HepG2 (cell line): ENCODE data around the gene TOP1. TPM values are rescaled to one million over a fixed set of nuclear protein-coding genes. Genes with fewer than 3 reads are reported as not detected.
A peak's percentile ranks its signal among the peaks of the same experiment; 100 is the strongest.

Experiments
- ATF7-NPFF ChIP-seq: sonication (generic); formaldehyde crosslinking; IDR thresholded peaks from 2 replicates; pipeline ENCODE4 v1.8.1; 2023; ENCODE audit warnings: mild to moderate bottlenecking, low read depth, missing genetic modification reagents, moderate library complexity
- CC2D1A ChIP-seq: sonication (generic); formaldehyde crosslinking; IDR thresholded peaks from 2 replicates; pipeline ENCODE4 v1.8.1; 2023; ENCODE audit warnings: mild to moderate bottlenecking, missing genetic modification reagents
- CCAR2 ChIP-seq: fragments of 200-400 bp; formaldehyde crosslinking; optimal IDR thresholded peaks from 2 replicates; pipeline ENCODE3; 2018; ENCODE audit warnings: low read depth, mild to moderate bottlenecking, low read length, moderate library complexity
- DMAP1 ChIP-seq: IDR thresholded peaks from 2 replicates; pipeline ENCODE4 v1.6.1; 2016
- ESRRA ChIP-seq: sonication (generic); formaldehyde crosslinking; IDR thresholded peaks from 2 replicates; pipeline ENCODE4 v1.5.1; 2020; ENCODE audit warnings: mild to moderate bottlenecking, low read depth, missing genetic modification reagents
- ETS1 ChIP-seq: sonication (generic); formaldehyde crosslinking; IDR thresholded peaks from 2 replicates; pipeline ENCODE4 v1.4.0; 2020; ENCODE audit warnings: missing genetic modification reagents
- HNF1B ChIP-seq: sonication (generic); formaldehyde crosslinking; IDR thresholded peaks from 2 replicates; pipeline ENCODE4 v1.5.1; 2020; ENCODE audit warnings: mild to moderate bottlenecking, moderate library complexity, missing genetic modification reagents
- IKZF4 ChIP-seq: sonication (generic); formaldehyde crosslinking; IDR thresholded peaks from 2 replicates; pipeline ENCODE4 v1.5.1; 2020; ENCODE audit warnings: borderline replicate concordance, mild to moderate bottlenecking, low read depth, missing genetic modification reagents; ENCODE audit errors: not compliant biosample characterization
- TBX3 ChIP-seq: fragments of 450-650 bp; IDR thresholded peaks from 2 replicates; pipeline ENCODE4 v1.6.1; 2017; ENCODE audit warnings: antibody characterized with exemption, mild to moderate bottlenecking, inconsistent platforms, borderline replicate concordance
- TEAD3 ChIP-seq: optimal IDR thresholded peaks from 2 replicates; pipeline ENCODE3; 2016; ENCODE audit warnings: borderline replicate concordance
- ZFP36L2 ChIP-seq: sonication (generic); formaldehyde crosslinking; IDR thresholded peaks from 2 replicates; pipeline ENCODE4 v1.4.0; 2020; ENCODE audit warnings: missing genetic modification reagents
- ZNF484 ChIP-seq: sonication (generic); formaldehyde crosslinking; IDR thresholded peaks from 2 replicates; pipeline ENCODE4 v1.5.1; 2020; ENCODE audit warnings: mild to moderate bottlenecking, low read depth, missing genetic modification reagents, borderline replicate concordance
- ZNF547 ChIP-seq: sonication (generic); formaldehyde crosslinking; IDR thresholded peaks from 2 replicates; pipeline ENCODE4 v1.5.1; 2020; ENCODE audit warnings: mild to moderate bottlenecking, missing genetic modification reagents
- ZNF589 ChIP-seq: sonication (generic); formaldehyde crosslinking; conservative IDR thresholded peaks from 2 replicates; pipeline ENCODE4 v1.8.0; 2022; ENCODE audit warnings: mild to moderate bottlenecking, moderate library complexity, missing genetic modification reagents
- ZNF639 ChIP-seq: conservative IDR thresholded peaks from 2 replicates; pipeline ENCODE4 v1.6.1; 2018; ENCODE audit warnings: missing genetic modification reagents
- ZNF772 ChIP-seq: sonication (generic); formaldehyde crosslinking; IDR thresholded peaks from 2 replicates; pipeline ENCODE4 v1.5.0; 2020; ENCODE audit warnings: mild to moderate bottlenecking, missing genetic modification reagents
- polyA plus RNA-seq, 8 experiments: library from polyadenylated mRNA; depleted of rRNA in 3 of 8; stranded (reverse) in 7 of 8; unstranded in 1 of 8; fragments of >200 nt; fragmentation: Illumina TruSeq in 4 of 8; extraction: Trizol in 4 of 8; gene quantifications; 2 replicates each; pipeline versions ENCODE4 v1.2.1 to v1.2.3, GENCODE V29; 2011 to 2016; ENCODE audit warnings: low read depth in 4 of 8, missing spikeins in 1 of 8, mixed read lengths in 1 of 8; ENCODE audit not compliant: insufficient read depth in 1 of 8
- total RNA-seq, 5 experiments: library from RNA; depleted of rRNA; stranded (reverse); fragments of >200 nt; fragmentation: Illumina TruSeq; extraction: Trizol; gene quantifications; 2 replicates each; pipeline ENCODE4 v1.2.3, GENCODE V29; 2016; ENCODE audit warnings: low read depth in 1 of 5
- TF ChIP-seq, protein P1 (sequence below): sonication (generic); formaldehyde crosslinking; IDR thresholded peaks from 2 replicates; pipeline ENCODE4 v1.4.0; 2020; ENCODE audit warnings: missing genetic modification reagents, borderline replicate concordance
- TF ChIP-seq, protein P2 (sequence below): IDR thresholded peaks from 2 replicates; pipeline ENCODE4 v1.6.1; 2012; ENCODE audit warnings: low read length, improper control_type of control experiment
- TF ChIP-seq, protein P3 (sequence below): sonication (generic); formaldehyde crosslinking; IDR thresholded peaks from 2 replicates; pipeline ENCODE4 v1.5.0; 2020; ENCODE audit warnings: missing genetic modification reagents

The TOP1 gene
- total and polyA plus RNA-seq, 2 of the 13 experiments (the other 11 are each of a cell fraction or from before 2014, with no cell fraction given) = 10.2 to 19.4 TPM

- TF ChIP-seq ZNF639 (CRISPR knock-in tag) (no peak), TEAD3 (CRISPR knock-in tag) (no peak), DMAP1 (no peak), ATF7-NPFF (CRISPR knock-in tag) (no peak), CC2D1A (no peak), TBX3 (no peak), ETS1 (no peak), HNF1B (CRISPR knock-in tag) (peak; percentile 25; the same call in 1 of the 2 replicates), CCAR2 (no peak), ZNF589 (CRISPR knock-in tag) (no peak), ZNF547 (CRISPR knock-in tag) (0 out of 2 replicates have a peak, but pooled peaks have one; percentile 65), ESRRA (CRISPR knock-in tag) (no peak), ZNF772 (no peak), ZNF484 (CRISPR knock-in tag) (no peak), ZFP36L2 (CRISPR knock-in tag) (no peak), IKZF4 (CRISPR knock-in tag) (no peak)
- TF ChIP-seq, protein P1, sequence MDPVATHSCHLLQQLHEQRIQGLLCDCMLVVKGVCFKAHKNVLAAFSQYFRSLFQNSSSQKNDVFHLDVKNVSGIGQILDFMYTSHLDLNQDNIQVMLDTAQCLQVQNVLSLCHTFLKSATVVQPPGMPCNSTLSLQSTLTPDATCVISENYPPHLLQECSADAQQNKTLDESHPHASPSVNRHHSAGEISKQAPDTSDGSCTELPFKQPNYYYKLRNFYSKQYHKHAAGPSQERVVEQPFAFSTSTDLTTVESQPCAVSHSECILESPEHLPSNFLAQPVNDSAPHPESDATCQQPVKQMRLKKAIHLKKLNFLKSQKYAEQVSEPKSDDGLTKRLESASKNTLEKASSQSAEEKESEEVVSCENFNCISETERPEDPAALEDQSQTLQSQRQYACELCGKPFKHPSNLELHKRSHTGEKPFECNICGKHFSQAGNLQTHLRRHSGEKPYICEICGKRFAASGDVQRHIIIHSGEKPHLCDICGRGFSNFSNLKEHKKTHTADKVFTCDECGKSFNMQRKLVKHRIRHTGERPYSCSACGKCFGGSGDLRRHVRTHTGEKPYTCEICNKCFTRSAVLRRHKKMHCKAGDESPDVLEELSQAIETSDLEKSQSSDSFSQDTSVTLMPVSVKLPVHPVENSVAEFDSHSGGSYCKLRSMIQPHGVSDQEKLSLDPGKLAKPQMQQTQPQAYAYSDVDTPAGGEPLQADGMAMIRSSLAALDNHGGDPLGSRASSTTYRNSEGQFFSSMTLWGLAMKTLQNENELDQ (CRISPR knock-in tag) = no peak
- TF ChIP-seq, protein P2, sequence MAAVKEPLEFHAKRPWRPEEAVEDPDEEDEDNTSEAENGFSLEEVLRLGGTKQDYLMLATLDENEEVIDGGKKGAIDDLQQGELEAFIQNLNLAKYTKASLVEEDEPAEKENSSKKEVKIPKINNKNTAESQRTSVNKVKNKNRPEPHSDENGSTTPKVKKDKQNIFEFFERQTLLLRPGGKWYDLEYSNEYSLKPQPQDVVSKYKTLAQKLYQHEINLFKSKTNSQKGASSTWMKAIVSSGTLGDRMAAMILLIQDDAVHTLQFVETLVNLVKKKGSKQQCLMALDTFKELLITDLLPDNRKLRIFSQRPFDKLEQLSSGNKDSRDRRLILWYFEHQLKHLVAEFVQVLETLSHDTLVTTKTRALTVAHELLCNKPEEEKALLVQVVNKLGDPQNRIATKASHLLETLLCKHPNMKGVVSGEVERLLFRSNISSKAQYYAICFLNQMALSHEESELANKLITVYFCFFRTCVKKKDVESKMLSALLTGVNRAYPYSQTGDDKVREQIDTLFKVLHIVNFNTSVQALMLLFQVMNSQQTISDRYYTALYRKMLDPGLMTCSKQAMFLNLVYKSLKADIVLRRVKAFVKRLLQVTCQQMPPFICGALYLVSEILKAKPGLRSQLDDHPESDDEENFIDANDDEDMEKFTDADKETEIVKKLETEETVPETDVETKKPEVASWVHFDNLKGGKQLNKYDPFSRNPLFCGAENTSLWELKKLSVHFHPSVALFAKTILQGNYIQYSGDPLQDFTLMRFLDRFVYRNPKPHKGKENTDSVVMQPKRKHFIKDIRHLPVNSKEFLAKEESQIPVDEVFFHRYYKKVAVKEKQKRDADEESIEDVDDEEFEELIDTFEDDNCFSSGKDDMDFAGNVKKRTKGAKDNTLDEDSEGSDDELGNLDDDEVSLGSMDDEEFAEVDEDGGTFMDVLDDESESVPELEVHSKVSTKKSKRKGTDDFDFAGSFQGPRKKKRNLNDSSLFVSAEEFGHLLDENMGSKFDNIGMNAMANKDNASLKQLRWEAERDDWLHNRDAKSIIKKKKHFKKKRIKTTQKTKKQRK = no peak
- TF ChIP-seq, protein P3, sequence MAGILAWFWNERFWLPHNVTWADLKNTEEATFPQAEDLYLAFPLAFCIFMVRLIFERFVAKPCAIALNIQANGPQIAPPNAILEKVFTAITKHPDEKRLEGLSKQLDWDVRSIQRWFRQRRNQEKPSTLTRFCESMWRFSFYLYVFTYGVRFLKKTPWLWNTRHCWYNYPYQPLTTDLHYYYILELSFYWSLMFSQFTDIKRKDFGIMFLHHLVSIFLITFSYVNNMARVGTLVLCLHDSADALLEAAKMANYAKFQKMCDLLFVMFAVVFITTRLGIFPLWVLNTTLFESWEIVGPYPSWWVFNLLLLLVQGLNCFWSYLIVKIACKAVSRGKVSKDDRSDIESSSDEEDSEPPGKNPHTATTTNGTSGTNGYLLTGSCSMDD (CRISPR knock-in tag) = no peak
Observed at GRCh38 chr20:41173161-41173721, 144.6 kb downstream of the TOP1 start (continued).
